Measurements from ENCODE around the gene COL5A1. TPM values are rescaled to one million over a fixed set of nuclear protein-coding genes. Genes with fewer than 3 reads are reported as not detected.

COL5A1 gene
- polyA plus RNA-seq, 3 donors, result 0.01 TPM; not detected in 2

DNA sequence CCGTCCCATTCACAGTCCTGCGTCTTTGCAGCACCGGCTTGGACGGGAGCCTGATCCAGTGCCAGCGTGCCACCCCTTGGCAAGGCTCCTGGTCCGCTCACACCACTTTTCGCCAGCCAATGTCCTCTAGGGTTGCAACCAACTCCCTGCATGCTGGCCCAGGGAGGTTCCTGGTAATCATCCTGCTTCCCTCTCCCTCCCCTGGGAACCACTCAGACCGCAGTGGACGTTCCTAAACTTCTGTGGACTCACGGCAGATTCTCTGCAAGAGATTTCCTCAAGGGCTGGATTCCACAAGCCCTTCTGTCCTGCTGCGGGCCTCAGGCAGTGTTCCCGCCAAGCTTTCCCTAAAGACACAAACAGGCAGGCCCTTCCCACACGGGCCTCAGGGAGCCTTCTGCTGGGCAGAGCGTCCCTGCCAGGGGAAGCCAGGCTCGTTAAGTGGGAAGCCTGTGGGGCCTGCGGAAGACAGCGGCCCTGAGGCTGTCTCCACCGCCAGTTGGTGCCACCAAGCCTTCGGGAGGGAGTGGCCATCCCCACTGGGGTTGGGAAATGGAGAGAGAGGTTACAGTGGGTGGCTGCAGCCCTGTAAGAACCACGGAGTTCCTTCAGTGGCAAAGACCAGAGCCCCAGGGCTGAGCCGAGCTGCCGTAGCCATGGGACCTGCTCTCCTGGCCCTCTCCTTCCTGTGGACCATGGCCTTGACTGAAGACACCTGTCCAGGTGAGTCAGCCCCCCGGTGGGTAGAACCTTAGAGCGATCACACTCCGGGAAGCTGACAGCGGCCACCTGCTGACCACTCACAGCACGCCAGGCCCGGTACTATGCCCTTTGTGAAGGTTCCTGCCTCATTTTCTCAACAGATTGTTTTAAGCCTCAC is 222.6 kb downstream of the COL5A1 start:
- intact Hi-C loops (cut with micrococcal nuclease), result no loop called here
- no peak overlapping the region for H2AFZ ChIP-seq (ENCODE audit: insufficient read depth, low read depth, low read length, poor library complexity, severe bottlenecking)
- H3K9me3 ChIP-seq (replicated peaks in 1 of 2; ENCODE audit: control insufficient read depth in 1 of 2, insufficient read depth in 1 of 2, low read length in 2 of 2), result no peaks in the 10 kb centered on the region
- H3K79me2 ChIP-seq (ENCODE audit: insufficient read depth, low read length), result no peaks in the 10 kb centered on the region
- Mint-ChIP-seq H3K36me3 (no peaks in the 10 kb centered on the region), H3K27me3 (ENCODE audit: low read depth in 3 of 3) (peaks cover 3 to 8% (median 5%) of the 10 kb centered on the region in 3 donors), H3K4me1 (no peaks in the 10 kb centered on the region), H3K9me3 (peaks cover 1 to 11% (median 4%) of the 10 kb centered on the region in 7 donors), H3K27ac (no peak overlapping the region), H3K4me3 (no peak overlapping the region)
- no peak overlapping the region for H3K4me2 ChIP-seq (replicated peaks; ENCODE audit: extremely low read depth, low read length, poor library complexity, severe bottlenecking)
- 92% methylated on average over 25 of the region's 28 CpGs for WGBS (ENCODE audit: insufficient coverage)
- no peak overlapping the region for H3K27ac ChIP-seq (ENCODE audit: low read depth in 1 of 2, low read length in 2 of 2)
- H3K36me3 ChIP-seq (replicated peaks in 1 of 2; ENCODE audit: control insufficient read depth in 1 of 2, insufficient read depth in 2 of 2, low read length in 2 of 2), result no peaks in the 10 kb centered on the region
- H4K20me1 ChIP-seq (ENCODE audit: insufficient read depth, low read length), result no peaks in the 10 kb centered on the region
- TF ChIP-seq, protein P1, sequence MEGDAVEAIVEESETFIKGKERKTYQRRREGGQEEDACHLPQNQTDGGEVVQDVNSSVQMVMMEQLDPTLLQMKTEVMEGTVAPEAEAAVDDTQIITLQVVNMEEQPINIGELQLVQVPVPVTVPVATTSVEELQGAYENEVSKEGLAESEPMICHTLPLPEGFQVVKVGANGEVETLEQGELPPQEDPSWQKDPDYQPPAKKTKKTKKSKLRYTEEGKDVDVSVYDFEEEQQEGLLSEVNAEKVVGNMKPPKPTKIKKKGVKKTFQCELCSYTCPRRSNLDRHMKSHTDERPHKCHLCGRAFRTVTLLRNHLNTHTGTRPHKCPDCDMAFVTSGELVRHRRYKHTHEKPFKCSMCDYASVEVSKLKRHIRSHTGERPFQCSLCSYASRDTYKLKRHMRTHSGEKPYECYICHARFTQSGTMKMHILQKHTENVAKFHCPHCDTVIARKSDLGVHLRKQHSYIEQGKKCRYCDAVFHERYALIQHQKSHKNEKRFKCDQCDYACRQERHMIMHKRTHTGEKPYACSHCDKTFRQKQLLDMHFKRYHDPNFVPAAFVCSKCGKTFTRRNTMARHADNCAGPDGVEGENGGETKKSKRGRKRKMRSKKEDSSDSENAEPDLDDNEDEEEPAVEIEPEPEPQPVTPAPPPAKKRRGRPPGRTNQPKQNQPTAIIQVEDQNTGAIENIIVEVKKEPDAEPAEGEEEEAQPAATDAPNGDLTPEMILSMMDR (IDR thresholded peaks at IDR 0.05), result no peak
- H3K9ac ChIP-seq (ENCODE audit: insufficient read depth, low read length, poor library complexity, severe bottlenecking), result no peak overlapping the region
- no peak overlapping the region for H3K4me3 ChIP-seq (replicated peaks in 1 of 3; ENCODE audit: low read depth in 2 of 3, low read length in 3 of 3)
- peaks cover 0 to 3% of the 10 kb centered on the region in 2 donors for H3K27me3 ChIP-seq (ENCODE audit: control insufficient read depth in 2 of 2, insufficient read depth in 2 of 2, low read length in 2 of 2)
- no peak for DNase-seq
- no peaks in the 10 kb centered on the region for H3K4me1 ChIP-seq (ENCODE audit: control insufficient read depth in 1 of 2, insufficient read depth in 2 of 2, low read length in 2 of 2)

DNA sequence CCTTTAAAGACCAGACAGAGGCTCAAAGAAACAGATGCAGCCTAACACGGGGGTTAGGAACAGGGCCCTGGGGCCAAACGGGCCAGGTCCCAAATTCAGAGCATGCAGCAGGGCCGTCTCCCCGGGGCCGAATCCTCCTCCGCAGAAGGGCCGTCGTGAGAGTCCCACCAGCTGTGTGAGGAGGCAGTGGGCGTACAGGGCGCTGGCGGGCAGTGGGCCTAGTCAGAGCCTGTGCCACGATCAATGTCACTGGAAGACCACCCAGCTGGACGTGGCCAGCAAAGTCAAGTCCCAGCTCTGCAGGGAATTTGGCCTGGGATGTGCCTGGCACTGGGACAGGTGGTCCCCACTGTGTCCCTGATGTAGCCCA is 223.2 kb downstream of the COL5A1 start:
- Histone ChIP-seq H3K36me3 (replicated peaks in 1 of 2; ENCODE audit: control insufficient read depth in 1 of 2, insufficient read depth in 2 of 2, low read length in 2 of 2) (no peaks in the 10 kb centered on the region), H3K9ac (ENCODE audit: insufficient read depth, low read length, poor library complexity, severe bottlenecking) (no peak overlapping the region), H3K4me3 (replicated peaks in 1 of 3; ENCODE audit: low read depth in 2 of 3, low read length in 3 of 3) (no peak overlapping the region), H3K27ac (ENCODE audit: low read depth in 1 of 2, low read length in 2 of 2) (no peak overlapping the region), H3K27me3 (ENCODE audit: control insufficient read depth in 2 of 2, insufficient read depth in 2 of 2, low read length in 2 of 2) (peaks cover 0 to 3% of the 10 kb centered on the region in 2 donors), H3K4me2 (replicated peaks; ENCODE audit: extremely low read depth, low read length, poor library complexity, severe bottlenecking) (no peak overlapping the region), H2AFZ (ENCODE audit: insufficient read depth, low read depth, low read length, poor library complexity, severe bottlenecking) (no peak overlapping the region), H3K9me3 (replicated peaks in 1 of 2; ENCODE audit: control insufficient read depth in 1 of 2, insufficient read depth in 1 of 2, low read length in 2 of 2) (no peaks in the 10 kb centered on the region), H4K20me1 (ENCODE audit: insufficient read depth, low read length) (no peaks in the 10 kb centered on the region), H3K79me2 (ENCODE audit: insufficient read depth, low read length) (no peaks in the 10 kb centered on the region), H3K4me1 (ENCODE audit: control insufficient read depth in 1 of 2, insufficient read depth in 2 of 2, low read length in 2 of 2) (no peaks in the 10 kb centered on the region)
- H3K36me3 Mint-ChIP-seq, result no peaks in the 10 kb centered on the region
- peaks cover 2 to 9% (median 4%) of the 10 kb centered on the region in 7 donors for H3K9me3 Mint-ChIP-seq
- H3K27ac Mint-ChIP-seq, result no peak overlapping the region
- H3K4me3 Mint-ChIP-seq, result no peak overlapping the region
- peaks cover 3 to 8% (median 8%) of the 10 kb centered on the region in 3 donors for H3K27me3 Mint-ChIP-seq (ENCODE audit: low read depth in 3 of 3)
- 87% methylated on average over 13 of the region's 13 CpGs for WGBS (ENCODE audit: insufficient coverage)
- DNase-seq, result no peak
- intact Hi-C loops (cut with micrococcal nuclease), result no loop called here
- no peaks in the 10 kb centered on the region for H3K4me1 Mint-ChIP-seq
- TF ChIP-seq, protein P1 (IDR thresholded peaks at IDR 0.05), result no peak

All from CD14-positive monocyte (primary cell).